RWPE1 (cell line): ENCODE data around the gene DNAI2.

Source experiments
- CTCF ChIA-PET: fragments of 350-600 bp; sonication (Branson Sonifier 250); formaldehyde crosslinking; extraction: SDS; loops from one replicate; lab custom pipeline; 2021; lab: Yijun Ruan, JAX
- POLR2A ChIA-PET: fragments of 400-600 bp; formaldehyde crosslinking; extraction: SDS; loops from one replicate; lab custom pipeline; 2020; ENCODE audit warnings: antibody characterized with exemption; ENCODE audit not compliant: low non-redundant PET; lab: Yijun Ruan, JAX
- DNase-seq: peaks from one replicate; pipeline ENCODE4 v3.0.0; 2012; ENCODE audit warnings: low spot score
- H3K27ac ChIP-seq: fragments of 450-650 bp; 2 replicates; pipeline ENCODE4 v1.5.1; 2017
- CTCF ChIP-seq: fragments of 450-650 bp; conservative IDR thresholded peaks from 2 replicates; pipeline ENCODE4 v1.5.1; 2017; ENCODE audit warnings: low read depth, mild to moderate bottlenecking

Gene DNAI2

GRCh38 chr17:74287031-74287602, 13.1 kb downstream of the DNAI2 start:
- ChIA-PET CTCF (interaction anchor here (1.3 kb wide), 1 partner anchor 14 kb away, joined by 3 read pairs; no protein-coding TSS in a partner anchor), POLR2A (no interaction called here)
- DNase-seq = no peak

GRCh38 chr17:74288785-74289184, 14.8 kb downstream of the DNAI2 start:
- no peak for TF ChIP-seq CTCF
- ChIA-PET POLR2A (no interaction called here), CTCF (no interaction called here)
- no peak overlapping the region for H3K27ac ChIP-seq
- no peak for DNase-seq

More at GRCh38 chr17:74287031-74287602, 13.1 kb downstream of the DNAI2 start:
- H3K27ac ChIP-seq = no peak overlapping the region
- TF ChIP-seq CTCF = no peak

- CTCF ChIA-PET = interaction anchor here (0.6 kb wide), 1 partner anchor 171 kb away, joined by 4 read pairs; no protein-coding TSS in a partner anchor
- no peak for TF ChIP-seq CTCF
- H3K27ac ChIP-seq = no peak overlapping the region
- DNase-seq = no peak
- POLR2A ChIA-PET = no interaction called here
Observed at GRCh38 chr17:74289688-74290087, 15.7 kb downstream of the DNAI2 start.

- no peak overlapping the region for H3K27ac ChIP-seq
- no peak for DNase-seq
- ChIA-PET POLR2A (no interaction called here), CTCF (interaction anchor here (0.6 kb wide), 1 partner anchor 73 kb away, joined by 4 read pairs; no protein-coding TSS in a partner anchor)
- TF ChIP-seq CTCF = no peak
Observed at GRCh38 chr17:74290340-74290739, 16.3 kb downstream of the DNAI2 start.

GRCh38 chr17:74292495-74292894, 18.5 kb downstream of the DNAI2 start:
- POLR2A ChIA-PET = no interaction called here
- no peak for DNase-seq
- H3K27ac ChIP-seq = no peak overlapping the region
- TF ChIP-seq CTCF = no peak
- CTCF ChIA-PET = no interaction called here

GRCh38 chr17:74295625-74296547, 21.9 kb downstream of the DNAI2 start:
- DNase-seq = no peak
- POLR2A ChIA-PET = no interaction called here
- TF ChIP-seq CTCF = no peak
- CTCF ChIA-PET = interaction anchor here (0.6 to 1.0 kb wide), 7 partner anchors 16 to 729 kb away, joined by 3 to 12 read pairs (median 3); partner anchors contain the start of gene BTBD17
- no peak overlapping the region for H3K27ac ChIP-seq
